ENCODE measurements around the gene INSYN1. TPM values are rescaled to one million over a fixed set of nuclear protein-coding genes. Genes with fewer than 3 reads are reported as not detected.

The INSYN1 gene
- total and polyA plus RNA-seq, 9 of the 15 experiments (the other 6 are each of a cell fraction or from before 2014, with no cell fraction given) = not detected

DNA sequence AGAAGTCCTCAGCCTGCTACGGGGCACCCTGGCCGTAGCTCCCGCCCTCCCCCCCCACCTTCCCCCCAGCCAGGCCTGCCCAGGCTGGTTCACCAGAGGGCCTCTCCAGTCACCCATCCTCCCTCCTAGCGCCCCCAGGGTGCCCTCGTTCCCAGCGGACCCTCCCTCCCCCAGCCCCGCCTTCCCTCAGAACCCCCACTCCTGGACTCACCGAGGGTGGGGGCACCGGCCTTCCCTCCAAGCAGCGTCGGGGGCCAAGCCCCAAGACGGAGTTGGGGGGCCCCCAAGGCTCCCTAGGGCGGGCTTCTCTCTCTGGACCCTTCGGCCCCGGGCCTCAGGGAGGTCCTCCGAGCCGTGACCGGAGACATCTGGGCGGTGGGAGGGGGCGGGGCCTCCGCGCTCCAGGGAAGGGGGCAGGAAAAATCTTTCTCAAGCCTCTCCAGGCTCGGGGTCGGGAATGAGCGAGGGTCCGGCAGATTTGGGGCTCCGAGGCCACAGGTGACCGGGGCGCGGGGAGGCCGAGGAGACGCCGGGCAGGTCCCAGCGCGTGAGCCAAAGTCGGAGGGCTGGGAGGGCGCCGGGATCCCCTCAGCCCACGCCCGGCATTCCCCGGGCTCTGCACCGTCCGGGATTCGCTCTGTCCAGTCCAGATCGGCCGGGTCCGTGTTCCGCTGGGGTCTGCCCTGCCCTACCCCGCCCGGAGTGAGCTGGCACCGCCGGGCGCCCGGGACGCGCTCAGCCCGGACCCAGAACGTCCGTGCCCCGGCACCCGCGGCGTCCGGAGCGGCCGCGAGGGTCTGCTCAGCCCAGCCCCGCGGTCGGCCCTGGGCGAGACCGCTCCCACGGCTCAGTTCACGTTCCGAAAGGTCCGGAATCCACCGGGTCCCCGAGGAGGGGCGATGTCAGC is 999 bp downstream of the INSYN1 start:
- no peak overlapping the region for H3K9ac ChIP-seq (ENCODE audit: insufficient read depth in 1 of 2, low read depth in 2 of 2, low read length in 2 of 2)

More for the DNA sequence above, 999 bp downstream of the INSYN1 start:
- FAIRE-seq = no peak
- Histone ChIP-seq H3K27me3 (ENCODE audit: control insufficient read depth in 2 of 2, insufficient read depth in 2 of 2, low read length in 2 of 2) (peaks cover 14 to 43% of the 10 kb centered on the region in 2 experiments; a peak in 4 of 5 replicates), H3K4me1 (replicated peaks in 1 of 2; ENCODE audit: control insufficient read depth in 2 of 2, insufficient read depth in 2 of 2, low read length in 2 of 2) (peaks cover 0 to 8% of the 10 kb centered on the region in 2 experiments; a peak in 2 of 5 replicates), H3K9me3 (replicated peaks; ENCODE audit: control insufficient read depth, insufficient read depth, low read depth, low read length) (no peaks in the 10 kb centered on the region), H4K20me1 (replicated peaks; ENCODE audit: control insufficient read depth, insufficient read depth, low read length) (peaks cover 15% of the 10 kb centered on the region), H3K36me3 (ENCODE audit: control insufficient read depth, insufficient read depth, low read length) (no peaks in the 10 kb centered on the region), H3K4me2 (ENCODE audit: insufficient read depth, low read length) (no peak overlapping the region), H3K9me1 (ENCODE audit: control insufficient read depth, insufficient read depth, low read length) (no peaks in the 10 kb centered on the region), H3K4me3 (no peak overlapping the region), H3K79me2 (ENCODE audit: control insufficient read depth, insufficient read depth, low read length) (no peaks in the 10 kb centered on the region), H3K27ac (ENCODE audit: extremely low read depth, low read depth, low read length) (no peak overlapping the region), H2AFZ (ENCODE audit: low read depth, low read length) (no peak overlapping the region)
- DNase-seq (ENCODE audit: extremely low read depth in 1 of 4, low spot score in 3 of 4) = no peak
- WGBS (ENCODE audit: insufficient coverage, low coverage, missing lambda C conversion rate) = 10% methylated on average over 24 of the region's 79 CpGs
- TF ChIP-seq, protein P1, sequence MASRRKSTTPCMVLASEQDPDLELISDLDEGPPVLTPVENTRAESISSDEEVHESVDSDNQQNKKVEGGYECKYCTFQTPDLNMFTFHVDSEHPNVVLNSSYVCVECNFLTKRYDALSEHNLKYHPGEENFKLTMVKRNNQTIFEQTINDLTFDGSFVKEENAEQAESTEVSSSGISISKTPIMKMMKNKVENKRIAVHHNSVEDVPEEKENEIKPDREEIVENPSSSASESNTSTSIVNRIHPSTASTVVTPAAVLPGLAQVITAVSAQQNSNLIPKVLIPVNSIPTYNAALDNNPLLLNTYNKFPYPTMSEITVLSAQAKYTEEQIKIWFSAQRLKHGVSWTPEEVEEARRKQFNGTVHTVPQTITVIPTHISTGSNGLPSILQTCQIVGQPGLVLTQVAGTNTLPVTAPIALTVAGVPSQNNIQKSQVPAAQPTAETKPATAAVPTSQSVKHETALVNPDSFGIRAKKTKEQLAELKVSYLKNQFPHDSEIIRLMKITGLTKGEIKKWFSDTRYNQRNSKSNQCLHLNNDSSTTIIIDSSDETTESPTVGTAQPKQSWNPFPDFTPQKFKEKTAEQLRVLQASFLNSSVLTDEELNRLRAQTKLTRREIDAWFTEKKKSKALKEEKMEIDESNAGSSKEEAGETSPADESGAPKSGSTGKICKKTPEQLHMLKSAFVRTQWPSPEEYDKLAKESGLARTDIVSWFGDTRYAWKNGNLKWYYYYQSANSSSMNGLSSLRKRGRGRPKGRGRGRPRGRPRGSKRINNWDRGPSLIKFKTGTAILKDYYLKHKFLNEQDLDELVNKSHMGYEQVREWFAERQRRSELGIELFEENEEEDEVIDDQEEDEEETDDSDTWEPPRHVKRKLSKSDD (conservative IDR thresholded peaks at IDR 0.05; ENCODE audit: low read length) = no peak
- no peak for TF ChIP-seq NCOA1 (IDR thresholded peaks at IDR 0.05; ENCODE audit: low read depth)
- TF ChIP-seq, protein P2, sequence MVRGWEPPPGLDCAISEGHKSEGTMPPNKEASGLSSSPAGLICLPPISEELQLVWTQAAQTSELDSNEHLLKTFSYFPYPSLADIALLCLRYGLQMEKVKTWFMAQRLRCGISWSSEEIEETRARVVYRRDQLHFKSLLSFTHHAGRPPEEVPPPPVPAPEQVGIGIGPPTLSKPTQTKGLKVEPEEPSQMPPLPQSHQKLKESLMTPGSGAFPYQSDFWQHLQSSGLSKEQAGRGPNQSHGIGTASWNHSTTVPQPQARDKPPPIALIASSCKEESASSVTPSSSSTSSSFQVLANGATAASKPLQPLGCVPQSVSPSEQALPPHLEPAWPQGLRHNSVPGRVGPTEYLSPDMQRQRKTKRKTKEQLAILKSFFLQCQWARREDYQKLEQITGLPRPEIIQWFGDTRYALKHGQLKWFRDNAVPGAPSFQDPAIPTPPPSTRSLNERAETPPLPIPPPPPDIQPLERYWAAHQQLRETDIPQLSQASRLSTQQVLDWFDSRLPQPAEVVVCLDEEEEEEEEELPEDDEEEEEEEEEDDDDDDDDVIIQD (CRISPR knock-in tag; IDR thresholded peaks at IDR 0.05) = no peak
- no peak for TF ChIP-seq EHMT2 (IDR thresholded peaks at IDR 0.05)
- intact Hi-C loops (cut with micrococcal nuclease) = no loop called here
- CTCF ChIA-PET (ENCODE audit: low intra/inter-chr PET ratio) = no interaction called here
- no TSS peak for BruUV-seq (replicated peaks)
- ATAC-seq = no peak
- in situ Hi-C loops (cut with MboI) = no loop called here
- POLR2A ChIA-PET = no interaction called here

Measured in K562 (cell line).